Measurements from ENCODE around the gene KDELR1. TPM values are rescaled to one million over a fixed set of nuclear protein-coding genes. Genes with fewer than 3 reads are reported as not detected.

KDELR1 gene
- polyA plus RNA-seq, 1 experiment = 273 TPM

DNA sequence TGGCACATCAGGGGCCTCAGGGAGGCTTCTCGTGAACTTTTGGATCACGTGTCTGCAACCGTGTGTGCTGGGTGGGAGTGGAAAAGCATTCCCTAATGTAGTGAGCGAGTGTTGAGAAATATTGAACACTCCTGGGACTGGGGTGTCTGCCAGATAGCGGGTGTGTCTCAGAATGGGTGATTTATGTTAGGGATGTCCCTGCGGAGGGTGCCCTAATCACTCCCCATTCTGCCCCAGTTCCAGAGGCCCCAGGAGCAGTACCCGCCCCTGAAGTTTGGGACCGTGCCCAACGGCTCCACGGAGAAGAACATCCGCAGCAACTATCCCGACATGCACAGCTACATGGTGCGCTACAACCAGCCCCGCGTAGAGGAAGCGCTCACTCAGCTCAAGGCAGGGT, 30.2 kb upstream of the KDELR1 start:
- DNase-seq (ENCODE audit: low read depth) = no peak
- no peaks in the 10 kb centered on the region; the same call in 1 of the 2 replicates for H3K36me3 ChIP-seq (ENCODE audit: control insufficient read depth, insufficient read depth, low read length)
- no peak overlapping the region for H3K4me3 ChIP-seq (ENCODE audit: low read depth, low read length)
- ChIA-PET POLR2A (no interaction called here), CTCF (interaction anchor here (0.7 to 1.4 kb wide), 2 partner anchors 11 to 30 kb away, joined by 3 to 4 read pairs; partner anchors contain the start of gene KDELR1)
- H3K27me3 ChIP-seq (ENCODE audit: control insufficient read depth, insufficient read depth, low read length) = no peaks in the 10 kb centered on the region
- TF ChIP-seq, protein P1, sequence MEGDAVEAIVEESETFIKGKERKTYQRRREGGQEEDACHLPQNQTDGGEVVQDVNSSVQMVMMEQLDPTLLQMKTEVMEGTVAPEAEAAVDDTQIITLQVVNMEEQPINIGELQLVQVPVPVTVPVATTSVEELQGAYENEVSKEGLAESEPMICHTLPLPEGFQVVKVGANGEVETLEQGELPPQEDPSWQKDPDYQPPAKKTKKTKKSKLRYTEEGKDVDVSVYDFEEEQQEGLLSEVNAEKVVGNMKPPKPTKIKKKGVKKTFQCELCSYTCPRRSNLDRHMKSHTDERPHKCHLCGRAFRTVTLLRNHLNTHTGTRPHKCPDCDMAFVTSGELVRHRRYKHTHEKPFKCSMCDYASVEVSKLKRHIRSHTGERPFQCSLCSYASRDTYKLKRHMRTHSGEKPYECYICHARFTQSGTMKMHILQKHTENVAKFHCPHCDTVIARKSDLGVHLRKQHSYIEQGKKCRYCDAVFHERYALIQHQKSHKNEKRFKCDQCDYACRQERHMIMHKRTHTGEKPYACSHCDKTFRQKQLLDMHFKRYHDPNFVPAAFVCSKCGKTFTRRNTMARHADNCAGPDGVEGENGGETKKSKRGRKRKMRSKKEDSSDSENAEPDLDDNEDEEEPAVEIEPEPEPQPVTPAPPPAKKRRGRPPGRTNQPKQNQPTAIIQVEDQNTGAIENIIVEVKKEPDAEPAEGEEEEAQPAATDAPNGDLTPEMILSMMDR (IDR thresholded peaks at IDR 0.05; ENCODE audit: insufficient read depth, low read depth, low read length) = no peak

DNA sequence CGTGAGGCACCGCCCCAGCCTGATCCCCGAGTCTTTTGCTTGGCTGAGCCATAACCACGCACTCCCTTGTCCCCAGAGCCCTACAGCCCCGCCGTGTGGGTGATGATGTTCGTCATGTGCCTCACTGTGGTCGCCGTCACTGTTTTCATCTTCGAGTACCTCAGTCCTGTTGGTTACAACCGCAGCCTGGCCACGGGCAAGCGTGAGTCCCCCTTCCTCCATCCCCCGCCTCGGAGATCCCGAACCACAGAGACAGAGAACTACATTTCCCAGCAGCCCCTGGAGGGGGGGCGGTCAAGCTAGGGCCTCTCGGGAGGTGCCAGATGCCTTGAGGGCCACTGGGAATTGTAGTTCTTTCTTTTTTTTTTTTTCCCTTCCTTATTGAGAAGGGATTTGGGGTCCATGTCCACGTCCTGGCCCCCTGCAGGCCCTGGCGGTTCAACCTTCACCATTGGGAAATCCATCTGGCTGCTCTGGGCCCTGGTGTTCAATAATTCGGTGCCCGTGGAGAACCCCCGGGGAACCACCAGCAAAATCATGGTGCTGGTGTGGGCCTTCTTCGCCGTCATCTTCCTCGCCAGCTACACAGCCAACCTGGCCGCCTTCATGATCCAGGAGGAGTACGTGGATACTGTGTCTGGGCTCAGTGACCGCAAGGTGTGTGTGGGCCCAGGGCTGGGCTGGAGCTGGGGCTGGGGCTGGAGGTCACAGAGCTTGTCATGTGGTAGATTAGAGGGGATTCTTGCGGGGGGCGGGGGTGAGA, 28.0 kb upstream of the KDELR1 start:
- Histone ChIP-seq H3K4me3 (ENCODE audit: low read depth, low read length) (no peak overlapping the region), H3K27me3 (ENCODE audit: control insufficient read depth, insufficient read depth, low read length) (no peaks in the 10 kb centered on the region), H3K36me3 (ENCODE audit: control insufficient read depth, insufficient read depth, low read length) (no peaks in the 10 kb centered on the region; the same call in 1 of the 2 replicates)
- TF ChIP-seq, protein P1 (IDR thresholded peaks at IDR 0.05; ENCODE audit: insufficient read depth, low read depth, low read length) = no peak
- CTCF ChIA-PET = interaction anchor here (1.1 kb wide), 1 partner anchor 28 kb away, joined by 3 read pairs; the partner anchor contains the start of gene KDELR1
- POLR2A ChIA-PET = no interaction called here
- DNase-seq (ENCODE audit: low read depth) = no peak

DNA sequence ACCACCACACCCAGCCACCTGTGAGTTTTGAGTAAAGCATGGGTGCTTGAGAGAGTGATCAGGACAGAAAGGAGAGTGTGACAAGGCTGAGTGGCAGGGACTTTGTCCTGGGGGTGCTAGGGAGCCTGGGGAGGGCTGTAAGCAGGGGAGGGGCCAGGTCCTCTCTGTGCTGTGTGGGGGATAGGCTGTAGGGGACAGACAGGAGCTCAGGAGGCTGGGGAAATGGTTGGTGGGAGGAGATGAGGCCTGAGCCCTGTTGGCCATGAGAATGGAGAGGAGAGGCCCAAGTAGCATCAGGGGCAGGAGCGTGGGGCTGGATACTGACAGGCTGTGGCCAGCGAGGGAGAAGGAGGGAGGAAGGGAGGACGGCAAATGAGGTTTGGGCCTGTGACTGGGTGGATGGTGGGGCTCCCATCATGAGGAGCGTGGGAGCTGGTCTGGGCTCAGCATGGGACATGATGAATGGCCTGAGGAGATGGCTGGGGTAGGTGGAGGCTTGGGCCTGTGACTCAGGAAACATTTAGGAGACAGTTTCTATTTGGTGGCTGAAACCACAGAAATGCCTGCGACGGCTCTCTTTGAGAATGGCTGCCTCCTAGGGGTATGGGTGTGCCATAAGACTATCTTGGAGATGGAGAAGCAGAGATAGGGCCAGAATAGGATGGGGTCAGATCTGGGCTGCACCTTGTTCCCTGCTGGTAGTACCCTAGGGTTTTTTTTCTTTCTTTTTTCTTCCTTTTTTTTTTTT, 27.1 kb upstream of the KDELR1 start:
- ChIA-PET CTCF (no interaction called here), POLR2A (no interaction called here)
- Histone ChIP-seq H3K4me3 (ENCODE audit: low read depth, low read length) (no peak overlapping the region), H3K36me3 (ENCODE audit: control insufficient read depth, insufficient read depth, low read length) (no peaks in the 10 kb centered on the region; the same call in 1 of the 2 replicates), H3K27me3 (ENCODE audit: control insufficient read depth, insufficient read depth, low read length) (no peaks in the 10 kb centered on the region)
- no peak for DNase-seq (ENCODE audit: low read depth)
- TF ChIP-seq, protein P1 (IDR thresholded peaks at IDR 0.05; ENCODE audit: insufficient read depth, low read depth, low read length) = no peak

DNA sequence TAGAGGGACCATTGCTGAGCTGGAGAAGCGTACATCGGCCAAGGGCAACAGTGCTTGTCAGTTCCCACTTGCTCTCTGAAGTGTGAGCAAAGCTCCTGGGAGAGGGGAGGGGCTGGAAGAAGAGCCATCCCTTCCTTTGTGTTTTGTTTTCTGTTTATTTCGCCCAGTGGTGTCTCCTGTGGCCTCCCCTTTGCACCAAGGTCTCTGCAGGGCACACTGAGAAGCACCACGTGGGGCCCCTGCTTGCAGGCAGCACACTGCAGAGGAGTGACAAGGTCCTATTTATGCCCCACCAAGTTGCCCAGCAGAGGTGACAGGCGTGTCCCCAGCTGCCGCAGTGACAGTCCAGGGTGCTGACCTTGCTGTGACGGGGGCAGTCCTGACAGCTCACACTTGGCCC, 26.1 kb upstream of the KDELR1 start:
- Histone ChIP-seq H3K36me3 (ENCODE audit: control insufficient read depth, insufficient read depth, low read length) (no peaks in the 10 kb centered on the region; the same call in 1 of the 2 replicates), H3K4me3 (ENCODE audit: low read depth, low read length) (no peak overlapping the region), H3K27me3 (ENCODE audit: control insufficient read depth, insufficient read depth, low read length) (no peaks in the 10 kb centered on the region)
- ChIA-PET POLR2A (no interaction called here), CTCF (interaction anchor here (1.0 to 1.4 kb wide), 2 partner anchors 14 to 172 kb away, joined by 3 to 4 read pairs; no protein-coding TSS in a partner anchor)
- TF ChIP-seq, protein P1 (IDR thresholded peaks at IDR 0.05; ENCODE audit: insufficient read depth, low read depth, low read length) = no peak
- DNase-seq (ENCODE audit: low read depth) = no peak

DNA sequence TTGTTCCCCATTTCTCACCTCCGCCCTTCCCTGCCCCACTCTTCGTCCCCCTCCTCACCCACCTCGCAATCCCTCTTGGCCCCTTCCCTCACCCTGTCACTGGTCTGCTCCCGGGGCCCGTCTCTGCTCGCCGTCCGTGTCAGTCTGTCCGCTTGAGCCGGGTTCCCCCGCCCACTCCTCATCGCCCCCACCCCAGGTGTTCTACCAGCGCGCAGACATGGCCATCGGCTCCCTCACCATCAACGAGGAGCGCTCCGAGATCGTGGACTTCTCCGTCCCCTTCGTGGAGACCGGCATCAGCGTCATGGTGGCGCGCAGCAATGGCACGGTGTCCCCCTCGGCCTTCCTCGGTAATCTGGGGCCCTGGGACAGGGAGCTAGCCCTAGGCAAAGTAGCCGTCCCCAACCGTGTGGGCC, 24.5 kb upstream of the KDELR1 start:
- DNase-seq (ENCODE audit: low read depth) = no peak
- CTCF ChIA-PET = no interaction called here
- POLR2A ChIA-PET = no interaction called here
- H3K36me3 ChIP-seq (ENCODE audit: control insufficient read depth, insufficient read depth, low read length) = no peaks in the 10 kb centered on the region
- TF ChIP-seq, protein P1 (IDR thresholded peaks at IDR 0.05; ENCODE audit: insufficient read depth, low read depth, low read length) = no peak
- H3K4me3 ChIP-seq (ENCODE audit: low read depth, low read length) = no peak overlapping the region
- no peaks in the 10 kb centered on the region for H3K27me3 ChIP-seq (ENCODE audit: control insufficient read depth, insufficient read depth, low read length)
